C4-2B (cell line): Measurements from ENCODE around the gene MATN1.

Experiments
- H3K27ac ChIP-seq: fragments of 450-650 bp; 2 replicates; pipeline ENCODE4 v1.5.1; 2017
- CTCF ChIP-seq: fragments of 450-650 bp; conservative IDR thresholded peaks from 2 replicates; pipeline ENCODE4 v1.5.1; 2017; ENCODE audit warnings: mild to moderate bottlenecking
- ZFX ChIP-seq: fragments of 450-650 bp; IDR thresholded peaks from 2 replicates; pipeline ENCODE4 v1.6.1; 2017

MATN1 gene

DNA sequence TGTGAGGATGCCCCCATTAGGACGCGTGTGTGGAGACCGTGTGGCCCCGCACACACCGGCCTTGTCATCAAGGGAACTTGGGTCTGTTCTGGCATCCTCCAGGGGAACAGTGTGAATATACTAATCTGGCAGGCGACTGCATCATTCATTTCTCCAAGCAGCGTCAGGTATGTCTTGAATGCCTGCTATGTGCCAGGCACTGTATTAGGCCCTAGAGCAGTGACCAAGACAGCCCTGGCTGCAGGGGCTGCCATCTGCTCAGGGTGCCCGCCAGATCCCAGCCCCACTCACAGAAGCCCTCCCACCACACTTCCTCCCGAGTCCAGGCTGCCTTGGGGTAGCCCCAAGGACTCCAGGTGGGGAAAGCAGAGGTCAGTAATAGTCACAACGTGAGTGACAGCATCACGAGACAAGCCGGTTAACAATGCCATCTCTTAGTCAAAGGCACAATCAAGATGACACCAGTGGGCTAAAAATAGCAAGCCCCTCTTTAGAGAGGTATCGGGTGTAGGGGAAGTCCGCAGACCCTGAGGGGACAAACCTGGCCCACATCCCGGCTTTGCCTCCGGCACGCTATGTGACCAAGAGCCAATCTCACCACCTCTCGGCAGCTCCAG lies 41.7 kb upstream of the MATN1 start:
- TF ChIP-seq CTCF: no peak
- no peak overlapping the region for H3K27ac ChIP-seq

DNA sequence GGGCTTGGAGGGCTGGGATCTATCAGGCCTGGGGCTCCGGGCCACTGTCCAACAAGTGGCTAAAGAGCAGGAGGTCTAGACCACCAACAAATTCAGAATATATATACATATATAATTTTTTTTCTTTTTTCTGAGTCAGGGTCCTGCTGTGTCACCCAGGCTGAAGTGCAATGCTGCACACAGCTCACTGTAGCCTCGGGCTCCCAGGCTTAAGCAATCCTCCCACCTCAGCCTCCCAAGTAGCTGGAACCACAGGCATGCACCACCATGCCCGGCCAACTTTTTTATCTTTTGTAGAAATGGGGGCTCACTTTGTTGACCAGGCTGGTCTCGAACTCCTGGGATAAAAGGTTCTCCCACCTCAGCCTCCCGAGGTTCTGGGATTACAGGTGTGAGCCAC lies 41.0 kb upstream of the MATN1 start:
- no peak overlapping the region for H3K27ac ChIP-seq
- no peak for TF ChIP-seq ZFX
- no peak for TF ChIP-seq CTCF

- no peak overlapping the region for H3K27ac ChIP-seq
- TF ChIP-seq ZFX (no peak), CTCF (no peak)
Observed at GRCh38 chr1:30763651-30764248, 40.4 kb upstream of the MATN1 start.

GRCh38 chr1:30762930-30763650 lies 39.7 kb upstream of the MATN1 start:
- no peak for TF ChIP-seq ZFX
- no peak for TF ChIP-seq CTCF
- H3K27ac ChIP-seq: no peak overlapping the region

DNA sequence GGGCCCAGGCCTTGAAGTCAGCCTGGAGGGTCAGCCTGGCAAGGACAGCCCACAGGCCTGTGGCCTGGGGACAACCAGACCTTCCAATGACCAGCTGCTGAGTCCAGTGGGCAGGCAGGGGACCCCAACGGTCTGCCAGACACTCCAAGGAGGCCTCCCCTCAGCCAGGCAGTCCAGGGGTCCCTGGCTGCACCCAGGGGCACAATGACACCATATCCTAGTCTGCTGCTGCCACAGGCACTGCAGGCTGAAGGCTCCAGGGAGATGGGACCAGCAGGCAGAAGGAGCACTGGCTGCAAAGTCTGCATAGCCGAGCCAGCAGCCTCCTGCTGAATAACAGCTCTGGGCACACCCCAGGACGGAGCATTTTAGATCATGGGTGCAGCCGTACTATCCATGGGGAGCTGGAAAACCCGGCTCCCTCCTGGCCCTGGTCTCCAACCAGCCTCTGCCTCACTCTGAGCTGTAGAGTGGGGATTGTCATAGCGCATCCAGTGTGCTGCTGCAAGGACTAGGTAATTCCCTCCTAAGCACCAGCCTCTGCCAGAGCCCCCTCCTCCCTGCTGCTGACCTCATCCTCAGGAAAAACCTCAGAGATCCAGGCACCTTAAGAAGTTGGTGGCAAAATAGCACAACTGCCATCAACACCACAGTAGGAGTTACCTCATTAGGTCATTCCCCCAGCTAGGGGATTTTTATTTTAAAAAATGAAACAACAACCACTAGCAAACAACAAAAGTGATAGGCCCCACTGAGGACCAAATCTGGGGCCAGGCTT lies 39.0 kb upstream of the MATN1 start:
- TF ChIP-seq CTCF: no peak
- no peak for TF ChIP-seq ZFX
- H3K27ac ChIP-seq: no peak overlapping the region

GRCh38 chr1:30761381-30762151 lies 38.2 kb upstream of the MATN1 start:
- no peak overlapping the region for H3K27ac ChIP-seq
- no peak for TF ChIP-seq CTCF
- TF ChIP-seq ZFX: no peak
